ENCODE data around the gene IL1RAP.

IL1RAP gene

DNA sequence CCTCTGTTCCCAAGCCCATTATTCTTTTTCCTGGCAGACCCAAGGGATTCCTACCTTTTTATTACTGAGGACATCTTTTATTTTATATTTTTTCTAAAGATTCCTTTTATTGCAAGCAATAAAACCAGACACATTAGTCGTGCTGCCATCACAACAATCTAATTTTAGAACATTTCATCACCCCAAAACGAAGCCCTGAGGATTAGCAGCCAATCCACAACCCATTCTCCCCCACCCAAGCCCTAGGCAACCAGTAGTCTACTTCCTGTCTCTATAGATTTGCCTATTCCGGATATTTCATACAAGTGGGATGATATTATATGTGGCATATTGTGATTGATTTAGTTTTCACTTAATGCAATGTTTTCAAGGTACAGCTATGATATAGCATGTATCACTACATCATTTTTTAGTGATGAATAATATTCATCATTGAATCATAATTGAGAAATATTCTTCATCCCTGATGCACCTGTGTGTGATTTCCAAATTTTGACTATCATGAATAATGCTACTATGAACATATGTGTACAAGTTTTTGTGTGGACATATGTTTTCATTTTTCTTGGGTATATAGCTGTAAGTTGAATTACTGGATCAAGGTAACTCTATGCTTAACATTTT lies 65.7 kb downstream of the IL1RAP start:
- no peak for DNase-seq (ENCODE audit: low read depth)

DNA sequence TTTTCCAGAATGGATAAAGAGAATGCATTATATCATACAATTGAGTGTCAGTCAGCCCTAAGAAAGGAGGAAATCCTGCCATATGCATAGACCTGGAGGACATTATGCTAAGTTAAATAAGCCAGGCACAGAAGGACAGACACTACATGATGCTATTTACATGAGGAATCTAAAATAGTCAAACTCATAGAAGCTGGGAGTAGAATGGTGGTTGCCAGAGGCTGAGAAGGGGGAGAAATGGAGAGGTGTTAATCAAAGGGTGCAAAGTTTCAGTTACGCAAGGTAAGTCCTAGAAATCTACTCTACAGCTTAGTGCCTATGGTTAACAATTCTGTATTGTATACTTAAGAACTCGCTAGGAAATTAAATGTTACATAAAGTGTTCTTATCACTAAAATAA lies 66.5 kb downstream of the IL1RAP start:
- DNase-seq (ENCODE audit: low read depth) = no peak

DNA sequence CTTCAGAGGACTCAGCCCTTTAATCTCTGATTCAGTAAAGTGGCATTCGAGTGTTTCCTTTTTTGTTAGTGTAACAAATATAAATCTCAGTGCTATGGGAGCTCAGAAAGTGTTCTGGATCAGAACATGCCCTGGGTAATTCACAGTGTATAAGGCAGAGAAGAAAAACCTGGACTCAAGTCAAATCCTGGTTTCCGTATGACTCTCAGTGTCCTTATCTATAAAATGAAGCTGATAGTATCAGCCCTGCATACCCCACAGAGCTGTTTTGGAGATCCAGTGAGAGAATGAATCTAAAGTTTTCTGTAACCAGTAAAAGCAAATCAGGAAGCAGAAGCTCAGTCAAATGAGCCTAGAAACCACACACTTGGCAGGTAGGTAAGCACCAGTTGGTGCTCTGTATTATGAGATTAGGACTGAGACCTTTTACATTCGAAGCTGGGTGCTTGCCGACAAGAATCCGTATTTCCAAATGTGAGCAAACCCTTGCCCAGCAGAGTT lies 67.2 kb downstream of the IL1RAP start:
- DNase-seq (ENCODE audit: low read depth) = no peak

DNA sequence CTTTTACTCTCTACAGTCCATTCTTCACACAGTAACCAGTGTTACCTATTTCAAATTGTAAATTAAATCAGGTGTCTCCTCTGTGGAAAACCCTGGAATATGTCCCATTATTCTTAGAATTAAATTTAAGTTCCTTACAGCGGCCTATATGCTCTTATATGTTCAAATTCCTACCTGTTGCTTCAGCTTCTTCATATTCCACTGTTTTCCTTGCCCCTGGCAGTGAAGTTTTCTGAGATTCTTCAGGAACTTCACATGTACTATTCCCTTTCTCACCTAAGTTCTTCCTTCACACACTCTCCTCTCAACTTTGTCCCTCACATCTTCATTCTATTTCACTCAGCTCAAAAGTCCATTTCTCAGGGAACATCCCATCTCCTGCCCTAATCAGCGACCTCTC lies 68.8 kb downstream of the IL1RAP start:
- no peak for DNase-seq (ENCODE audit: low read depth)

DNA sequence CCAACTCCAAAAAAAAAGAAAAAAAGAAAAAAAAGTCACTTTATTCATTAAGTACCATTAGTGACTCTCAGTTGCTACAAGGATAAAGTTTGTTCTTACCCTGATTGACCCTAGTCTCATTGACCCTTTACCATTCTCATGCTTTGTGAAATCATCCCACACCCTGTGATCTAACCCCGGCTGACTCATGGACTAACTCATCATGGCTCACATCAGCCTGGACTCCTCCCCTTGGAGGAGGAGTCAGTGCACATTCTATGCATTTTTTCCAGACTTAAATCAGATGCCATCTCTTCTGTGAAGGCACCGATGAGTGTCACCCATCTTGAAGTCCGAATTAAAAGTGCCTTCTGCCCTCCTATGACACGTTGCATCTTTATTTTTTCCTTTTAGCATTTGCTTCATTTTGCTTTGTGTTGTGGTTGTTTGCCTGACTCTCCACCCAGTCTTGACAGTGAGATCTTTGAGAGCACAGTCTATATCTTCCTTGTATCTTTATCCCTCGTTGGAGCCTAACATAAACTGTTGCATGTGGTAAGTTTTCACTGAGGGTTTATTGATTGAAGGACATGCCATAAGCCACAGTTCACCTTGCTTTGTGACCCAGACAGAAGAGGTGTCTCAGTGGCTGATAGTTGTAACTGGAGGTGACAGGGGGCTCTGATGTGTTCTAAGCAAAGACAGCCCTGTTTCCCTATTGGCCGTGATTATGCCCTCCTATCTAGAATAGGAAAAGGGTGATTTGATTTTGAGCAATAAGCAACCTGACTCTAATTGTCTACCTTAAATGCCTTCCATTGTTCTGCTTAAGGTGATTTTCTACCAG lies 72.1 kb downstream of the IL1RAP start:
- DNase-seq (ENCODE audit: low read depth) = peak; percentile 89

DNA sequence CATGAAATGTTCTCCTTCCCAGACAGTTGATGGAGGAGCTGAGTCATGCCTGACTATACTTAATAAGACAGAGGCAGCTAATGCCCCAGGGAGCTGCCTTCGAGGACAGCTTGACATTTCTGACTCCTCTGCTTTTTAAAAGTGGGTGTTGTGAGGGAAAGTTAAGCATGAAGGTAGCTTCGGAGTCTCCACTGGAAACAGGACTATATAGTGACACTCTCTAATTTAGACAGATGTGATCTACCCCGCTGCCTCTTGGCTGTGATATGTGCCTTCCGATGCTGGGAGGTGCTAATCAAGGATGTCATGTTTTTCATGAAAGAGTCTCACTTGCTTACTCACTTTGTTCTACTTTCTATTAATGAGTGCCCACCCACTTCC lies 72.7 kb downstream of the IL1RAP start:
- peak; percentile 40 for DNase-seq (ENCODE audit: low read depth)

DNA sequence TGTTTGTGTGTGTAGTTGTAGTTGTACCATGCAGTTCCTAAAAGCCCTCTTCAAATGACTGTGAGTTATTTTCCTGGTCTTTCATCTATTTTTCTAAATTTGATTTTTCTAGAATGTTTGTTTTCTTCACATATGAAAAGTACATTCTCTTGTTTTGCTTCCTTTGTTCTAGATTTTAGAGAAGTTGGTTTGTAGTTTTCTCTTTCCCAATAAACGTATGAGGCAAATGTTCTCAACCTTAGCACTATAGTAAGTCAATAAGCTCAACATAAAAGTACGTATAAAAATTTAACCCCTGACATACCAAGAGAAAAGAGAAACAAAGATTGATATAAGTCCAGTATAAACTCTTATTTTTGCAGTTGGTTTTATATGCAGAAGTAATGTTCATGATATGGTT lies 74.7 kb downstream of the IL1RAP start:
- DNase-seq (ENCODE audit: low read depth) = no peak

DNA sequence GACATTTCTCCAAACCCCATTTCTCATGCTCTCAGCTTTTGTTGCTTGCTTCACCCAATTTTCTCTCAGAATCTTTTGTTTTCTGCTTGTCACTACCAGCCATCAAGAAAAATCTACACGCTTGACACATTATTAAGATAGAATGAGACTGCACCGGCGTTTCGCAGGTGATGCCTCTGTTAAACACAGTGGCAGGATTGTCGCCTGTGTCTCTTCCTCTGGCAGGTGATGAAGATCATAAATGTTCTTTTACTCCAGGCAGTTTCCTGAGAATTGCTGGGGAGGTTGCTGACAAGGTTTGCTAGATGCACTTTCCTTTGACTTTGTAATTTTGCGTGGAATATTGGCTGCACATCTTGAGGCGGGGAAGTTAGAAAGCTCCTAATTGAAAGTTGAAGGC lies 75.4 kb downstream of the IL1RAP start:
- no peak for DNase-seq (ENCODE audit: low read depth)

DNA sequence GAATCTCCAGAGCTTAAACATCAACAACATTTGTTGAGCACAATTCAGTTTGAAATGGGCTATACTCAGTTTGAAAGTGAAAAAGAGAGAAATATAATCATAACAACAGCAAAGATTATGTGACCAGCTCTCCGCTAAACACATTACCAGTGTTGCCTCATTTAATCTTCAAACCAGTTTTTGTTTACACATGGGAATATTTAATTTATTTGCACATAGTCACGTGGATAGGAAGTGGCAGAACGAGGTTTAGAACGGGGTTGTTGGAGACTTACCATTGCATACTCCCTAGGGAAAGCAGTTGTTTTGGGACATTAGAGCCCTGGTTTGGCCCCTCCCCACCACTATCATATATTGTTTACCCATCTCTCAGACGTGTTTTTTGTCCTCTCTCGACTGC lies 77.2 kb downstream of the IL1RAP start:
- no peak for DNase-seq (ENCODE audit: low read depth)

DNA sequence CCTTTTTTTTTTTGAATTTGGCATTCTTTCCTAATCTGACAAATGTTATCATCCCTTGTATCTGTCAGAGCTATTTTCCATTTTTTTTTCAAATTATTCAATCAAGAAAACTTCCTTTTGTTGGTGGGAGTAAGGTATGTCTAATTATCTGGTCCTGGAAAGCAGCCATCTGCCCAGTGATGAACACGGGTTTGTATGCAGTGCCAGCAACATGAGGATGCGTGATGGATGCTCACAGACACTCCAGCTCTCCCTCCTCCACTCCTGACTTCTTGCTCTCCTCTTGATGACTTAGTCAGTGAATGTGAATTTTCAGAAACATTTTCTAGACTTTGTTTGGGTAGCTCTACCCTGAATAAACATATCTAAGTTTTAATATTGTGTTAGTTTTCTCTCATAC lies 79.2 kb downstream of the IL1RAP start:
- no peak for DNase-seq (ENCODE audit: low read depth)

DNA sequence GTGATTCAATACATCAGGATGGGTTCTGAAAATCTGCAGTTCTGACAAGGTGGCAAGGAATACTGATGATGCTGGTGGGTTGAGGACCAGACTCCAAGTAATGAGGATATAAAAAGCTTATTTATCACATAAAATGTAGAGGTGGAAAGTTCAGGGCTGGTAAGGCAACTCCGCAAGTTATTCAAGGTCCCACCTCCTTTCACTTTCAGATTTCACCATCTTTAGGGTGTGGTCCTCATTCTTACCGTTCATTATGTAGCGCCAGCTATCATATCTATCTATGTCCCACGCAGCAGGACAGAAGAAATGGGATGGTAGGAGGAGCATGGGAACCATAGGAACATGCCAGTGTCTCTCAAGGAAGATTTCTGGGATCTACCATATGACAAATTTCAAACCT lies 80.3 kb downstream of the IL1RAP start:
- no peak for DNase-seq (ENCODE audit: low read depth)

DNA sequence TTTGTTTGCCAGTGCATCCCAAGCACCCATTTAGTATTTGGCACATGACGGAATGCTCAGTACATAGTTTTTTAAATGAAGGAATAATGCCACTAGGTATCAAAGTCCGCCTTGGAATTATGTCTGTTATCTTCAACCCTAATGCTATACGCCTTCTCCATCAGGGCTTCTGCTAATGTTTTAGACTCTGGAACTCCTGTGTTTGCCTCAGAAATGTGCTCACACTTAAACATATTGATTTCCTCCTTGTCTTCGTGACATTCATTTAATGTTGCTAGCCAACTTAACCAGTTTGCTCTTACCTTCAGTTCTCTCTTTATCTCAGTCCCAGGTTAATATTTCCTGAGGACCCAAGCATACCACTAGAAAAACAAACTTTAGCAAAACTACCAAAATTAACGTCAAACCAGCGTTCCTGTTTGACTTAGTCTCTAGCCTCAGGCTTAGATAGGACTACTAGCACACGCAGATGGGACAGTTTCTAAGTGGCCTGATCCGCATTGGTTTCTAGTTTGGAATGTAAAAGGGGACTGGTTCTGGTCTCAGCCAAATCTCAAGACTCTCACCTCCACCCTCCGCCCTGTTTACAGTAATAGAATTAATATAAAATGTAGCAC lies 81.4 kb downstream of the IL1RAP start:
- no peak for DNase-seq (ENCODE audit: low read depth)

DNA sequence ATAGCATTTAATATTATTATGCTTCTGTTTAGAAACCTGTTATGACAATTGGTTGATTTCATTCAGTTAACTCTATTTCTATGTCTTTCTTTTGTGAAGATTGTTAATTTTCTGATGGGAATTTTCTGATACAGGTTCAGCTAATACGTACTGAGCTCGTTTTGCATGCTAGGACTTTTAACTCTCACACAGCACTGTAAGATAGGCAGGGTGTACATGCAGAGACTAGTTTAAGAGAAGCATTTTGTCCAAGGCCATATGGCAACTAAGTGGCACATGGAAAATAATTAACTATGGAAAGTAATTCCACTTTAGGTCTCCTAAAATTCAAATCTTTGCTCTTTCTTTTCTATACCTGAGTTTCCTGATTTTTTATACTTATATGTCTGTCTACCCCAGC lies 81.9 kb downstream of the IL1RAP start:
- DNase-seq (ENCODE audit: low read depth) = no peak

DNA sequence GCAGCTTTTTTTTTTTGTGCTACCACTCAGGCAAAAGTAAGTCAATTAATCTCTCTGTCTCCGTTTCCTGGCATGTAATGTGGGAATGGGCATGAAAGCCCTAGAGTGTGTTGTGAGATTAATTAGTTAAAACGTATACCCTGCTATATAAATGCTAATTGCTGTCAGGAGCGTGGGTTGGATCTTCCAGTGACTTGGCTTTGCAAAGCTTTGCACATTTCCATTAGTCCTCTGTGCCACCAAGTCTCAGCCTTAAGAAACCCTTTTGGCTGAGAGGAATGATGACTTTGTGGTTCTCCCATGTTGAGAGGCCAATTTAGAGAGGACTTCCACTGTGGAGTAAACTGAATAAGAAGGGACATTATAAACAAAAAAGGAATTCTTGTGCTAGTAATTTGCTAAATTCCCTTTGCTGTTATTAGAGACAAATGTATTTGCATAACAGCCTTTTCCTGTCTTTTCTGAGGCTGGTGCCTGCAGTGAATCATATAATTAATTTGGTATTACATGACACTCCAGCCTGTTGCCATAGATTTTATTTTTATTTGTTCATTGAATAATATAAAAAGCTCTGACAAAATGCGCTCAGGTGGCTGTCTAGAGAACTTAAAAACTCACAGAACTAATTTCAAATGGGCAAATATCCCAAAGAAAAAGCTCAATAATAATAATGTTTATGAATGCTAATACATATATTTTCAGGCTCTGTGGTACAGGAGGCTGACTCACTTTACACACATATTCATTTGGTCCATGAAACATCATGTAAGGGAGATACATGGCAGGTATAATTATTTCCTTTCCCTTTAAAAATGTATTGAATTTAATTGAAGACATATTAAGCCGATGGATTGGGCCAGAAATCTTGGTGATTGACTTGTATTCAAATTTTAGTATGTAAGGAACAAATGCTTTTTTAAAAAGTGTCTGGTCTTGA lies 82.7 kb downstream of the IL1RAP start:
- no peak for DNase-seq (ENCODE audit: low read depth)

DNA sequence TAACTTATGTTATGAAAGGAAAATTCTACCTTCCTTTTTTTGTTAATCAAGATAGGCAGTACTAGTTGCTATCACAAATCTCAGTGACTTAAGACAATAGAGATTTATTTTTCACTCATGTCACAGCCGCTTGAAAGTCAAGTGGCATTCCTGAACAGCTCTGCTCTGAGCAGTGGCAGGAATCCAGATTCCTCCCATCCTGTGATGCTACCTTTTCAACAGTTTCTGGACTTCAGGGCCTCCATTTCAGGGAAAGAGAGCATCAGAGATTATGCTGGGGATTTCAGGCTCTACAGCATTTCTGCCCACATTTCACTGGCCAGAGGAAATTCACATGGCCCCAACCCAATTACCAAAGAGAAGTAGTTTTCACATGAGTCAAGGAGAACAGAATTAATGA lies 83.4 kb downstream of the IL1RAP start:
- no peak for DNase-seq (ENCODE audit: low read depth)

DNA sequence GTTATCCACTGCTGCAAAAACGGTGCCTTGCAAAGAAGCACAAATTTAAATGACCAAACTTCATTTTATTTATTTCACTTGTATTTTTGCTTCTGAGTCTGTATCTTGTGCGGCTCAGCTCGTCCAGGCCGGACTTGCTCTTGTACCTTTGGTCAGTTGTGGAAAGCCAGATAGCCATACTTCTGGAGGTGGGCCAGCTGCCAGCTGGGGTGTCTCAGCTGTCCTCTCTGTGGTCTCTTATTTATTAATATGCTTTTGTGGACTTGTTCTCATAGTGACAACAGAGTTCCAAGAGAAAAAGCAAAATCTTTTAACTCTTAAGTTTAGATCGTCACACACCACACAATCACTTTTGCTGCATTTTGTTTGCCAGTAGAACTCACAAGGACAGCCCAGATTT lies 87.7 kb downstream of the IL1RAP start:
- no peak for DNase-seq (ENCODE audit: low read depth)

DNA sequence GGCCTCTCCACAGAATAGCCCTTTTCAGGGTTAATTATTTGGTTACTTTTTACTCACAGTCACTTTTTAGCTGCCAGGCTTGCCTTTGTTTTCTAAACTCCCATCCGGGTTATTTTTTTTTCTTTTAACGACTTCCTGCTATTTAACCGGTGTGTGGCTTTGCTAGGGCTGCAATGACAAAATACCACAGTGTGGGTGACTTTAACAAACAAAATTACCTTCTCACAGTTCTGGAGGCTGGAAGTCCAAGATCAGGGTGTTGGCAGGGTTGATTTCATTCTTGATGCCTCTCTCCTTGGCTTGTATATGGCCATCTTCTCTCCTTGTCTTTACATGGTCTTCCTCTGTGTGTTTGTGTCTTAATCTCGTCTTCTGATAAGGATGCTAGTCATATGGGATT lies 91.5 kb downstream of the IL1RAP start:
- DNase-seq (ENCODE audit: low read depth) = no peak

DNA sequence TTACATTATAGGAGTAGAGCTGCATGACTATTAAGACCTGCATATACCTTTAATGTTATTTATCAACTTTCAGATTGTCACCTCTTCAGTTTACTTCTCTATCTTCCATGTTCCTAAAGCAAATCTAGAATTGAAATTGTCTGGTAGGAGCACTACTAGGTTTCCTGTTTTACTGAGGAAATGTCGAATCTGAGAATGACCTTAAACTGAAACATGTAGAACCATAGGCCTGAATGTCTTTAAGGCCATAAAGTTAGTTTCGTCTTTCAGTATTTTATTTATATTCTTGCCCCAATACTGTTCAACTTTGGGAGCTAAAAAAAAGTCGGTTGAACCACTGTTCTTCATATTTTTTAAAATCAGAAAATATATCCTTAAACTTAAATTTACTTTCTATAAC lies 92.7 kb downstream of the IL1RAP start:
- no peak for DNase-seq (ENCODE audit: low read depth)

DNA sequence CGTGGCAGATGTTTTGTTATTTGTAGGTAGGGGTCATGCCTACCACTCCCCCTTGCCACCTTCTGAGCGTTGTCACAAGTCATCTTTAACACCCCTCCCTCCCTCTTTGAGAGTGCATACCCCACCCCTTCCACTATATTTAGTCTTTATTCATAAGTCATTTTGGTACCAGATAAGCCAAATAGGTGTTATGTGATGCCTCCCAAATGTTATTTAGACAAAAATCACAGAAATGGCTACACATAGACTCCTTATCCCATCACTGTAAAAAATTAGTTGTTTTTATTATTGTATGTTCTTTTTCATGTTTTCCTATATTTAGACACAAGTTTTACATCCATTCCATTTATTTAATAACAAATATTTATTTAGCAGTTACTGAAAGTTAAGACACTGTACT lies 93.1 kb downstream of the IL1RAP start:
- DNase-seq (ENCODE audit: low read depth) = no peak

DNA sequence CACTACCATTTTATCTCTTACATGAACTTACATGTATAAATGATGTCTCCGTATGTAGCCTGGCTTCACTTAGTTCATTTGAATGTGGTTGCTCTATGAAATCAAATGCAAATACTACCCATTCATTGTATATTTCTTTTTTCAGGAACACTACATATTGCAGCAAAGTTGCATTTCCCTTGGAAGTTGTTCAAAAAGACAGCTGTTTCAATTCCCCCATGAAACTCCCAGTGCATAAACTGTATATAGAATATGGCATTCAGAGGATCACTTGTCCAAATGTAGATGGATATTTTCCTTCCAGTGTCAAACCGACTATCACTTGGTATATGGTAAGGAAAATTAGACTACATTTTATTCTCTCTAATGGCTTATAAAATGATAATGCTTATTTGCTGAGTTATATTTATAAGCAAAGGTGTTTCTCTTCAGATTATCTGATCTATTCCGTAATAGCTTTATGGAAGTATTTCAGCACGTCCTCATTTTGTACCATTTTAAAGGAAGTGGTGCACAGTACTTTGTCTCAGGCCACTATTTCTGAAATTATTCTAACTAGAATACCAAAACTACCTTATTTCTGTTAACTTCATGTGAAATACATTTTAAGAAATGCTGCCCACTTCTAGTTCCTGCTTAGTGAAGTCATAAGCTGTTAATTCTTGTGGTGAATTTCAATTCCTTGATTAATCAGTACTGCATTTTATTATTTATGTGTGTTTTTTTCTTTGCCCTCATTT lies 95.1 kb downstream of the IL1RAP start:
- no peak for DNase-seq (ENCODE audit: low read depth)

DNA sequence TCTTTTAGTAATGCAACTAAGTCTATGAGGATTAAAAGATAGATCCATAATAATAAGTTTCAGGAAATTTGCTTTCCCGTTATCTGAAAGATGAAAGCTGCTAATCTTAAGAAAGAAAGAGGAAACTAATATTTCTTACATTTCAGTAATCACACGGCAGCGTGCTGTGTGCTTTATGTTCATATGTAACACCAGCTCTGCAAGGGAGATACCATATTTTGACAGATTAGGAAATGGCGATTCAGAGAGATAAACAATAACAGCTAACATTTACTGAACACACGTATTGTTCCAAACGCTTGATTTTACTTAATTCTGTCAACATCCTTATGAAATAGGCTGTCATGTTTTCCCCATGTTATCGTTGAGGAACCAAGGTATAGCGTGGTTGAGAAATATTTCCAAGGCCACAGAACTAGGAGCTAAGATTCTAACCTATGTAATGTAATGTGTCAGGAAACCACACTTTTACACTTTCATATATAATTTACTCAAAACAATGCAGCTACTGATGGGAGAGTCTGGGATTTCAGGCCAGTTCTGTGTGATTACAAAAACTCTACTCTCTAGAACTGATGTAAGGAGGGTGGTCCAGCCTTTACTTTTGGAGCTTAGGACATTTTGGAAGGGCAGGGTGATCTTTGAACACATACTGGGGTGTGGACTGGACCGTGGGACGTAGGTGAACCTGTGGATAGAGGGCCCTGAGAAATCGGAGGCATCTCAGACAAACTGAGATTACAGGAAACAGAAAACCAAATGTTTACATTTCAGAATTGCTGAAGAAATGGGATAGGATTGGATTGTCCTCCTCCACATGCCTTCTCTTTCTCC lies 100.6 kb downstream of the IL1RAP start:
- no peak for DNase-seq (ENCODE audit: low read depth)
